Measurements from ENCODE around the gene SLC16A10. TPM values are rescaled to one million over a fixed set of nuclear protein-coding genes. Genes with fewer than 3 reads are reported as not detected.
A peak's percentile ranks its signal among the peaks of the same experiment; 100 is the strongest.

Gene SLC16A10
- total RNA-seq, 2 donors from 2014 or later = 8.7 to 13.8 TPM

GRCh38 chr6:111101987-111102386, 14.7 kb downstream of the SLC16A10 start:
- no peak for TF ChIP-seq CTCF (conservative IDR thresholded peaks at IDR 0.05)
- H3K36me3 ChIP-seq (ENCODE audit: control insufficient read depth, insufficient read depth, low read length) = no peaks in the 10 kb centered on the region
- Mint-ChIP-seq H3K27me3 (ENCODE audit: insufficient read depth) (no peaks in the 10 kb centered on the region), H3K4me1 (no peaks in the 10 kb centered on the region), H3K4me3 (no peak overlapping the region), H3K27ac (no peak overlapping the region), H3K9me3 (peaks cover 4% of the 10 kb centered on the region), H3K36me3 (ENCODE audit: low read depth) (peaks cover 6% of the 10 kb centered on the region)
- H3K27ac ChIP-seq (ENCODE audit: low read depth, low read length) = no peak overlapping the region
- peaks cover 8% of the 10 kb centered on the region for H3K9me3 ChIP-seq (ENCODE audit: control insufficient read depth, low read length)
- 86 to 98% methylated on average over 3 of the region's 3 CpGs for WGBS, 2 experiments (ENCODE audit: insufficient coverage in 1 of 2, insufficient read length in 1 of 2)
- H3K4me3 ChIP-seq (ENCODE audit: low read length) = no peak overlapping the region
- H3K9ac ChIP-seq (ENCODE audit: extremely low read depth, low read length, poor library complexity, severe bottlenecking) = no peak overlapping the region
- H3K27me3 ChIP-seq (ENCODE audit: control insufficient read depth, insufficient read depth, low read length, poor library complexity, severe bottlenecking) = no peaks in the 10 kb centered on the region
- no peak for DNase-seq
- H3K4me1 ChIP-seq (ENCODE audit: control insufficient read depth, insufficient read depth, low read length) = no peaks in the 10 kb centered on the region

- no peak for DNase-seq
- no peak overlapping the region for H3K27ac ChIP-seq (ENCODE audit: low read depth, low read length)
- H3K9me3 ChIP-seq (ENCODE audit: control insufficient read depth, low read length) = peaks cover 16% of the 10 kb centered on the region
- H3K4me1 ChIP-seq (ENCODE audit: control insufficient read depth, insufficient read depth, low read length) = no peaks in the 10 kb centered on the region
- H3K9ac ChIP-seq (ENCODE audit: extremely low read depth, low read length, poor library complexity, severe bottlenecking) = no peak overlapping the region
- H3K36me3 ChIP-seq (ENCODE audit: control insufficient read depth, insufficient read depth, low read length) = no peaks in the 10 kb centered on the region
- H3K27me3 ChIP-seq (ENCODE audit: control insufficient read depth, insufficient read depth, low read length, poor library complexity, severe bottlenecking) = no peaks in the 10 kb centered on the region
- peaks cover 11% of the 10 kb centered on the region for H3K36me3 Mint-ChIP-seq (ENCODE audit: low read depth)
- H3K27ac Mint-ChIP-seq = no peak overlapping the region
- WGBS, 2 experiments (ENCODE audit: insufficient coverage in 1 of 2, insufficient read length in 1 of 2) = 94 to 96% methylated on average over 4 of the region's 5 CpGs
- no peak overlapping the region for H3K4me3 Mint-ChIP-seq
- no peaks in the 10 kb centered on the region for H3K27me3 Mint-ChIP-seq (ENCODE audit: insufficient read depth)
- no peak overlapping the region for H3K4me3 ChIP-seq (ENCODE audit: low read length)
- peaks cover 7% of the 10 kb centered on the region for H3K4me1 Mint-ChIP-seq
- H3K9me3 Mint-ChIP-seq = peaks cover 13% of the 10 kb centered on the region
- TF ChIP-seq CTCF (conservative IDR thresholded peaks at IDR 0.05) = peak; percentile 42
Observed at GRCh38 chr6:111105578-111105977, 18.3 kb downstream of the SLC16A10 start.

- TF ChIP-seq CTCF (conservative IDR thresholded peaks at IDR 0.05) = no peak
- no peak overlapping the region for H3K4me3 ChIP-seq (ENCODE audit: low read length)
- Mint-ChIP-seq H3K27ac (no peak overlapping the region), H3K4me1 (peaks cover 7% of the 10 kb centered on the region), H3K9me3 (peaks cover 13% of the 10 kb centered on the region), H3K27me3 (ENCODE audit: insufficient read depth) (no peaks in the 10 kb centered on the region), H3K4me3 (no peak overlapping the region), H3K36me3 (ENCODE audit: low read depth) (peaks cover 11% of the 10 kb centered on the region)
- DNase-seq = no peak
- WGBS, 2 experiments (ENCODE audit: insufficient coverage in 1 of 2, insufficient read length in 1 of 2) = 87 to 100% methylated on average over 1 of the region's 1 CpG
- H3K27me3 ChIP-seq (ENCODE audit: control insufficient read depth, insufficient read depth, low read length, poor library complexity, severe bottlenecking) = no peaks in the 10 kb centered on the region
- H3K4me1 ChIP-seq (ENCODE audit: control insufficient read depth, insufficient read depth, low read length) = no peaks in the 10 kb centered on the region
- H3K36me3 ChIP-seq (ENCODE audit: control insufficient read depth, insufficient read depth, low read length) = no peaks in the 10 kb centered on the region
- no peak overlapping the region for H3K9ac ChIP-seq (ENCODE audit: extremely low read depth, low read length, poor library complexity, severe bottlenecking)
- H3K9me3 ChIP-seq (ENCODE audit: control insufficient read depth, low read length) = peaks cover 16% of the 10 kb centered on the region
- H3K27ac ChIP-seq (ENCODE audit: low read depth, low read length) = no peak overlapping the region
Observed at GRCh38 chr6:111107589-111107988, 20.3 kb downstream of the SLC16A10 start.
